Astrocyte (in vitro differentiated cells and primary cell): Measurements from ENCODE around the gene UBR2. TPM values are rescaled to one million over a fixed set of nuclear protein-coding genes. Genes with fewer than 3 reads are reported as not detected.

Source experiments
- DNase-seq: peaks from one replicate; pipeline ENCODE4 v3.0.0-alpha.2; 2010; ENCODE audit warnings: low read depth
- FAIRE-seq: peaks from 2 replicates; lab custom pipeline; 2011; peaks lifted over from hg19 to GRCh38; lab: Jason Lieb, UNC
- H2AFZ ChIP-seq: 2 replicates; pipeline ENCODE4 v1.6.0; 2012; ENCODE audit warnings: low read depth, low read length, inconsistent platforms
- H3K27ac ChIP-seq: 2 replicates; pipeline ENCODE4 v1.5.1; 2011; ENCODE audit warnings: low read depth, low read length, inconsistent platforms
- H3K27me3 ChIP-seq: 2 replicates; pipeline ENCODE4 v1.6.0; 2011; ENCODE audit warnings: low read length, inconsistent platforms; ENCODE audit not compliant: insufficient read depth
- H3K36me3 ChIP-seq: 2 replicates; pipeline ENCODE4 v1.5.1; 2011; ENCODE audit warnings: low read length, inconsistent platforms; ENCODE audit not compliant: insufficient read depth
- H3K4me1 ChIP-seq: 2 replicates; pipeline ENCODE4 v1.5.1; 2011; ENCODE audit warnings: low read length, inconsistent platforms; ENCODE audit not compliant: insufficient read depth
- H3K4me2 ChIP-seq: 2 replicates; pipeline ENCODE4 v1.6.0; 2012; ENCODE audit warnings: low read length, inconsistent platforms
- H3K4me3 ChIP-seq: 2 replicates; pipeline ENCODE4 v1.5.1; 2011; ENCODE audit warnings: low read depth, mild to moderate bottlenecking, low read length, inconsistent platforms; ENCODE audit not compliant: insufficient read depth
- H3K79me2 ChIP-seq: 2 replicates; pipeline ENCODE4 v1.6.0; 2012; ENCODE audit warnings: mild to moderate bottlenecking, low read length, inconsistent platforms; ENCODE audit not compliant: insufficient read depth
- H3K9ac ChIP-seq: 2 replicates; pipeline ENCODE4 v1.6.0; 2012; ENCODE audit warnings: mild to moderate bottlenecking, low read length, inconsistent platforms
- H3K9me3 ChIP-seq: 2 replicates; pipeline ENCODE4 v1.5.1; 2012; ENCODE audit warnings: low read depth, mild to moderate bottlenecking, low read length, inconsistent platforms; ENCODE audit not compliant: insufficient read depth
- H4K20me1 ChIP-seq: 2 replicates; pipeline ENCODE4 v1.6.0; 2012; ENCODE audit warnings: low read length, inconsistent platforms; ENCODE audit not compliant: insufficient read depth
- H3K27ac Mint-ChIP-seq: one replicate; pipeline ENCODE4 v1.8.0; 2021; ENCODE audit warnings: mild to moderate bottlenecking, mixed read lengths; ENCODE audit not compliant: unreplicated experiment
- H3K27me3 Mint-ChIP-seq: one replicate; pipeline ENCODE4 v1.8.0; 2021; ENCODE audit warnings: low read depth, mixed read lengths; ENCODE audit not compliant: unreplicated experiment
- H3K36me3 Mint-ChIP-seq: one replicate; pipeline ENCODE4 v1.8.0; 2021; ENCODE audit warnings: low read depth, mixed read lengths; ENCODE audit not compliant: unreplicated experiment
- H3K4me1 Mint-ChIP-seq: one replicate; pipeline ENCODE4 v1.8.0; 2021; ENCODE audit warnings: low read depth, mixed read lengths; ENCODE audit not compliant: unreplicated experiment
- H3K4me3 Mint-ChIP-seq: one replicate; pipeline ENCODE4 v1.8.0; 2021; ENCODE audit warnings: mild to moderate bottlenecking, moderate library complexity, mixed read lengths; ENCODE audit not compliant: unreplicated experiment
- H3K9me3 Mint-ChIP-seq: one replicate; pipeline ENCODE4 v1.8.0; 2021; ENCODE audit warnings: mild to moderate bottlenecking, mixed read lengths; ENCODE audit not compliant: unreplicated experiment
- EZH2 ChIP-seq: IDR thresholded peaks from 2 replicates; pipeline ENCODE4 v1.6.1; 2012; ENCODE audit warnings: mild to moderate bottlenecking, low read length, inconsistent platforms; ENCODE audit not compliant: insufficient read depth
- total RNA-seq: library from RNA; stranded (reverse); gene quantifications from 2 replicates; pipeline ENCODE4 v1.2.1, GENCODE V29; 2021
- TF ChIP-seq, protein P1 (sequence below): IDR thresholded peaks from 2 replicates; pipeline ENCODE4 v1.5.1; 2011; ENCODE audit warnings: low read depth, mild to moderate bottlenecking, inconsistent platforms, low read length, moderate library complexity; ENCODE audit not compliant: insufficient read depth

The UBR2 gene
- total RNA-seq, 1 donor from 2014 or later = 23.3 TPM

GRCh38 chr6:42569102-42570028 is 5.5 kb downstream of the UBR2 start:
- Histone ChIP-seq H3K27ac (peak overlapping the region; percentile 82), H2AFZ (no peak overlapping the region), H3K79me2 (peaks cover 95% of the 10 kb centered on the region), H3K9ac (peak overlapping the region; percentile 17), H3K9me3 (no peaks in the 10 kb centered on the region), H3K36me3 (peaks cover 8% of the 10 kb centered on the region), H3K4me3 (no peak overlapping the region), H4K20me1 (peaks cover 23% of the 10 kb centered on the region), H3K27me3 (no peaks in the 10 kb centered on the region), H3K4me1 (peaks cover 5% of the 10 kb centered on the region), H3K4me2 (peak overlapping the region; percentile 13)
- FAIRE-seq = peak; percentile 86
- Mint-ChIP-seq H3K27me3 (no peaks in the 10 kb centered on the region), H3K4me3 (no peak overlapping the region), H3K9me3 (no peaks in the 10 kb centered on the region), H3K36me3 (peaks cover 13% of the 10 kb centered on the region), H3K4me1 (peaks cover 13% of the 10 kb centered on the region), H3K27ac (peak overlapping the region; percentile 58)
- no peak for TF ChIP-seq EZH2
- TF ChIP-seq, protein P1, sequence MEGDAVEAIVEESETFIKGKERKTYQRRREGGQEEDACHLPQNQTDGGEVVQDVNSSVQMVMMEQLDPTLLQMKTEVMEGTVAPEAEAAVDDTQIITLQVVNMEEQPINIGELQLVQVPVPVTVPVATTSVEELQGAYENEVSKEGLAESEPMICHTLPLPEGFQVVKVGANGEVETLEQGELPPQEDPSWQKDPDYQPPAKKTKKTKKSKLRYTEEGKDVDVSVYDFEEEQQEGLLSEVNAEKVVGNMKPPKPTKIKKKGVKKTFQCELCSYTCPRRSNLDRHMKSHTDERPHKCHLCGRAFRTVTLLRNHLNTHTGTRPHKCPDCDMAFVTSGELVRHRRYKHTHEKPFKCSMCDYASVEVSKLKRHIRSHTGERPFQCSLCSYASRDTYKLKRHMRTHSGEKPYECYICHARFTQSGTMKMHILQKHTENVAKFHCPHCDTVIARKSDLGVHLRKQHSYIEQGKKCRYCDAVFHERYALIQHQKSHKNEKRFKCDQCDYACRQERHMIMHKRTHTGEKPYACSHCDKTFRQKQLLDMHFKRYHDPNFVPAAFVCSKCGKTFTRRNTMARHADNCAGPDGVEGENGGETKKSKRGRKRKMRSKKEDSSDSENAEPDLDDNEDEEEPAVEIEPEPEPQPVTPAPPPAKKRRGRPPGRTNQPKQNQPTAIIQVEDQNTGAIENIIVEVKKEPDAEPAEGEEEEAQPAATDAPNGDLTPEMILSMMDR = peak; percentile 19
- DNase-seq = peak; percentile 97

GRCh38 chr6:42571611-42572342 is 7.9 kb downstream of the UBR2 start:
- no peak overlapping the region for H3K27ac Mint-ChIP-seq
- no peaks in the 10 kb centered on the region for H3K27me3 ChIP-seq
- H3K4me1 ChIP-seq = no peaks in the 10 kb centered on the region
- H3K4me1 Mint-ChIP-seq = peaks cover 4% of the 10 kb centered on the region
- no peak overlapping the region for H2AFZ ChIP-seq
- no peak overlapping the region for H3K4me2 ChIP-seq
- H3K36me3 ChIP-seq = peaks cover 17% of the 10 kb centered on the region
- H3K27ac ChIP-seq = no peak overlapping the region
- peaks cover 92% of the 10 kb centered on the region for H3K79me2 ChIP-seq
- no peaks in the 10 kb centered on the region for H3K9me3 Mint-ChIP-seq
- peaks cover 12% of the 10 kb centered on the region for H3K36me3 Mint-ChIP-seq
- H3K9ac ChIP-seq = no peak overlapping the region
- H4K20me1 ChIP-seq = peaks cover 23% of the 10 kb centered on the region
- no peak for FAIRE-seq
- no peak for TF ChIP-seq EZH2
- TF ChIP-seq, protein P1 = no peak
- H3K4me3 Mint-ChIP-seq = no peak overlapping the region
- H3K9me3 ChIP-seq = no peaks in the 10 kb centered on the region
- no peaks in the 10 kb centered on the region for H3K27me3 Mint-ChIP-seq
- no peak overlapping the region for H3K4me3 ChIP-seq
- no peak for DNase-seq
